GM19239 (cell line): ENCODE results near the gene RGS8.
A peak's percentile ranks its signal among the peaks of the same experiment; 100 is the strongest.

Source experiments
- DNase-seq: peaks from one replicate; pipeline ENCODE4 v3.0.0; 2011; ENCODE audit warnings: low spot score; ENCODE audit not compliant: insufficient read length
- FAIRE-seq: peaks from 2 replicates; lab custom pipeline; 2011; peaks lifted over from hg19 to GRCh38; lab: Jason Lieb, UNC

Gene RGS8, protein sequence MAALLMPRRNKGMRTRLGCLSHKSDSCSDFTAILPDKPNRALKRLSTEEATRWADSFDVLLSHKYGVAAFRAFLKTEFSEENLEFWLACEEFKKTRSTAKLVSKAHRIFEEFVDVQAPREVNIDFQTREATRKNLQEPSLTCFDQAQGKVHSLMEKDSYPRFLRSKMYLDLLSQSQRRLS

DNA sequence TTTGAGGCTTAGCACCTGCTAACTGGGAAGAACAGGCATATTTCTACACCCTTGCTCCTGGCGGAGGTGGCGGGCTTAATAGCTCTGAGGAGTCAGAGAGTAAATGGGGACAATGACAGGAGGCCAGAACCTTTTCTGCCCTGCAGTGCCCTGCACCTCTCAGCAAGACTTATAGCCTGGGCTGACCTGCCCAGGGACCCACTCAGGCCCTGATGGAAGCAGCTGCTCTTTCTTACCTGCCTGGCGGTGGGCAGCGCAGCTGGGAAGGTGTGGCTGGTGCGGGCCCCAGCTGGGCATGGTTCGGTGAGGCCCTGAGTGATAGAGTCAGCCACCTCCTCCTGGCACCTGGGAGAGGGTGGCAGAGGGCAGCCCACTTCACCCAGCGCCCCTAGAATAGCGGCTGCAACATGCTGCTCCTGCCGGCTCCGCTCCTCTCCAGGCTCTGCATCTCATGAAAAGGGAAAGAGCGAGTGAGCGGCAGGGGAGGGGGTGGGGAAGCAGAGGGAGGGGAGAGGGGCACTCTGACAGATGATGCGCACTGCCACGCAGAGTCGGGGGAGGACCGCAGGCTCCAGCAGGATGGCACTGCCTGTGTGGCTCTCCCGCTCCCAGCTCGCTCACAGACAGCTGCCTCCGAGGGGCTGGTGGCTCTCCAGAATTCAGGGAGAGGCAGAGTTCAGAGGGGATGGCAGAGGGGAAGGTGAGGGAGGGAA, at the start of gene RGS8:
RGS8 (minus strand) TSS at position 472 of the 713 bp plus-strand sequence. CDS start 14,938 bp downstream, outside the sequence.
- FAIRE-seq (no peak), DNase-seq (no peak)

DNA sequence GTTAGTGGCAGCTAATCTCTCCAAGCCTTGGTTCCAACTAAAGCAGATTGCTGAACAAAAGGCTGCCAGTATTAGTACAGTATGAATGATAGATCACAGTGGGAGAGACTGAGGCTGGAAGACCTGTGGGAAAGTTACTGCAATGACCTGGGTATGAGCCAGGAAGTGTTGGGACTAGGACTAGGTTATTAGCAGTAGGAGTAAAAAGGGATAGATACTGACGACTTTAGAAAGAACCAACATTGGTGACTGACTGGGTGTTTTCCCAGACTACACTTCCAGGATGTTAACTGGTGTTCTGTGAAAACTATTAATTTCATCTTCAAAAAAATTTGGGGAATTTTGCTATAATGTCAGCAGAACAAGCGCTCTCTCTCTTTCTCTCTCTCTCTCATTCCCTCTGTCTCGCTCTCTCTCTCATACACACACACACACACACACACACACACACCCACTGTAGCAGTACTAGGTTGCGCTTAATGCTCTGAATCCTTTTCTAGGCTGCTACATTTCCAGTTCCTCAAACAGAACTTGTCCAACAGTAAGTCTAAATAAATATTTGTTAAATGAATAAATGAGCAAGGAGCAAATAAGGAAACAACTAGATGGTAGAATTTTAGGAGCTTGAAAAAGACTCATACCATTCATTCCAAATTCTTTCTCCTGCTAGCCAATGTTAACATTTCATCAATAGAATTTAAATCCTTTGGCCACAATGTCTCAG, 47.6 kb upstream of the RGS8 start:
- no peak for FAIRE-seq
- no peak for DNase-seq

DNA sequence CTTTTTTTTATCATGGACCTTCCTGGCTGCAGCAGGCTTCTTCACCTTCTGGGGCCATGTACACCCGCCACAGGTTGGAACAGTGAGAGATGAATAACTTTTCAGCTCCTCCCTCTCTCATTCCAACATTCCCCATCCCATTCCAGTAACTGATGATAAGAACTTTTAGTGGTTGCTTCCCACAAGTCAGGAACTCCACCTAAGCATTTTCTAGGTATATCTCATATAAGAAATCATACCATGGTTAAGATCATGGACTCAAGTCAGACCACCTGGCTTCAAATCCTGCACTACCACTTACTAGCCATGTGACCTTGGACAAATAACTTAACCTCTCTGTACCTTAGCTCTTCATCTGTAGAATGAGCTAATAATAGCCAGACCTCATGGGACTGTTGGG, 42.5 kb upstream of the RGS8 start:
- no peak for DNase-seq
- FAIRE-seq, result no peak

DNA sequence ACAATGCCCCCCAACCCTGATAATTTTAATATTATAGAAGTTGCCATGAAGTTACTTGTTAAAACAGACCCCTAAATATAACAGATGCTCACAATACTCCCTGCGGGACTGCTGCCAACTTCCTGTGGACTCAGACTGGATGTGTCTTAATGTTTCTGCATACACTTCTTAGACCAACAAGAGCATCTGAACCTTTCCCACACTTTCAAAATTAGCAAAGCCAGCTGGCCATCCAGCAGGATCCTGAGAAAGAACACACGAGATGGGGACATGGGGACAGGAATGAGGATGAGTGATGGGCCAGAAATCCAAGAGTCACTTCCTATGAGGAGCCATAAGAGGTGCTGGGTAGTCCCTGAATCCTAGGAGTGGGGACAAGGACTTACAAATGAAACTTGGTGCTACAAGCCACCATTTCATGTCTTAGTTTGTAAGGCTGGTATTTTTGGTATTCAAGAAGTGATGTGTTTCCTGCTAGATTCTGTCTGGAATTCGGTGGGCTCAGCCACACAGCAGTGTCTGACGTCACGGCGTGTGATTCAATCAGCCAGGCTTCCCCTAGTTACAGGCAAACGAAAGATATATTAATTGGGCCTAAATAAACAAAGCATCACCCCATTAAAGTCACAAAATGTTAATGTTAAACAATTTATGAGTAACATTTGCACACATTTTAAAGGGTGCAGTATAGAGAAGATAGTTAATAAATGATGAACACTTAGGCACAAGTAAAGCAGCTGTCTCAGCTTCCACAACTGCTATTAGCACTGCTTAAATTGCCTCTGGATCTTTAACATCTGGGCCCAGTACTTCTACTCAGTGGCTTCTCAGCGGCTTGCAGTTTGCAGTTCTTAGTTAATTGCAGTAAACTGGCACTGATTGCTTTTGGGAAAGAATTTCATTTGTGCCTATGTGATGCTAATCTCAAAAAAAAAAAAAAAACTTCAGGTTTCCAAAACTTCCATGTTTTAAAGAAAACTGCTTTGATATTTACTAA, 41.2 kb upstream of the RGS8 start:
- DNase-seq (no peak), FAIRE-seq (no peak)

GRCh38 chr1:182724215-182724614, 39.8 kb upstream of the RGS8 start:
- DNase-seq, result no peak
- FAIRE-seq, result no peak

DNA sequence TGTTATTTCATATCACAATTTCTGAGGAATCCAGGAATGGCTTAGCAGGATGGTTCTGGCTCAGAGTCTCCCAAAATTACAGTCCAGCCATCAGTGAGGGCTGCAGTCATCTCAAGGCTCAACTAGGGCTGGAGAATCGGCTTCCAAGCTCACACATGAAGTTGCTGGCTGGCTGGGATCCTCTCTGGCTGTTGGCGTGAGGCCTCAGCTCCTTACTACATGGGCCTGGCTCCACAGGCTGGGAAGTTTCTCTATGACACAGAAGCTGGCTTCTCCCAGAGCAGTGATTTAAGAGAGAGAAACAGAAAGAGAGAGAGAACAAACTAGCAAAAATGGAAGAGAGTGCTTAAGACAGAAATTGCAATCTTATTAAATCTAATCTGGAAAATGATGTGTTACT, 38.8 kb upstream of the RGS8 start:
- DNase-seq, result no peak

DNA sequence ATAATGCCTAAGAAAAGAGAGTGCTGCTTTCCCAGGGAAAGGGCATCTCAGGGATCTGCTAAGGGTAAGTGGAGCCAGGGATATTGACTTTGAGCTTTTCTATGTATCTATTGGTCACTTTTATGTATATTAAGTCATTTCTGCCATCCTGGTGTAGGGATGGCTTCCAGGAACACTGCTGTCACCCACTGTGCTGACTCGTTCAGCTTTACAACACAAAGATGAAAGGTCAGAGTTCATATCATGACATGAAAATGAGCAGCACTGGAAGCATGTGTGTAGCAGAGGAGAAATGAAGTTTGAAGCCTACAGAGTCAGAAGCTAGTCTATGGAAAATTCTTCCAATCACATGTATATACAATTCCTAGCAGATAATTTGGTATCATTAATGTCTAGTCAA, 37.1 kb upstream of the RGS8 start:
- FAIRE-seq, result no peak
- DNase-seq, result no peak

More for the DNA sequence above, 38.8 kb upstream of the RGS8 start:
- FAIRE-seq, result no peak

GRCh38 chr1:182720463-182720862, 36.1 kb upstream of the RGS8 start:
- DNase-seq (no peak), FAIRE-seq (no peak)

DNA sequence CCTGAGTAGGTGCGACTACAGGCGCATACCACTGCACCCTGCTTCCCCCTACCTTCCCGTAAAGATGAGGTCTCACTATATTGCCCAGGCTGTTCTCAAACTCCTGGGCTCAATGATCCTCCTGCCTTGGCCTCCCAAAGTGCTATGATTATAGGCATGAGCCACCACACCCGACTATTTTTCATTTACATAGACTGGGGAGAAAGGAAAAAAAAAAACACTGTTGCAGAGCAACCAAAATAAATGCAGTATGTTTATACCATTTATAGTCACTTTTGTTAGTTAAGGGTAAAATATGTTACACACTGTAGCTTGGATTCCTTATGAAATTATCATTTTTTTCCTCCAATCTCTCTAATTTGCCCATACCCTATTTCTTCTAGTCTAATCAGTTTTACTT, 35.2 kb upstream of the RGS8 start:
- DNase-seq (no peak), FAIRE-seq (no peak)

- no peak for FAIRE-seq
- DNase-seq, result no peak
Observed at GRCh38 chr1:182718311-182718710, 33.9 kb upstream of the RGS8 start.

DNA sequence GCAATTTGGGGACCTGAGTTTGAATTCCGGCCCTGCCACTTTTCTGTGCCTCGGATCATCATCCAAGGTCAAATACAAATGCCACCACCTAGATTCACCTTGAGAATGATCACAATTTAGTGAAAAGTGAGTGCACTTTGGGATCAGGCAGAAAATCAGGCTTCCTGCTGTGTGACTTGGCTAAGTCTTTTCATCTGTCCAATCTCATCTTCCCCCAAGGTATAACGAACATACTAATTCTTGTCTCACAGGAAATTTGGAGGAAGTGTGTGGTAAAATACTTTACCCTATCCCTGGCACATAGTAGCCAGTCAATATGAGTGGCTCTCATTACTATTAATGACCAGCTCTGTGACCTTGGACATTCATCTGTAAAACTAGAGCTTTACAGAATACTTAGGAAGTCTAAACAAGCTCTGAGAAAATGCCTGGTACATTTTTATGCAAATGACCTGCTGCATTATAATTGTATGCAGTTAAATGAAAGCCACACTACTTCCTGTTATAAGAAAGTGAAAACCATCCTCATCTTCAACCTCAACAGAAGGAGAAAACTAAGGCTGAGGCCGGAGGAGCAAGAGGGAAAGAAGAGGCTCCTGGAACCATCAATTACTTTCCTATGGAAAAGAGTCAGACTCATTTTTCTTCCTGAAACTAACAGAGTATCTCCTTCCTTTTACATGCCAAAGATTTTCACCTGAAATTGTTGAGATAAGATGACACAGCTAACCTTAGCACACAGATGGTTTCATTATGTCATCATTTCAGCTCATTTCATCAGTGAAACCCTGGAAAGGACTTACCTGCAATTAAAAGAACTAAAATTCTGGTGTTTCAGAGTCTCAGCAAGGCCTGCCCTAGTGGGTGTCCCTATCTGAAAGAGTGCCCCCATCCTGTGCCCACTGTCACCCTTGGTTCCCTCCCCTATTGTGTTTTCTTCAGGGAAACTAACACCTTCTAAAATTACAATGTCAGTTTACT, 32.6 kb upstream of the RGS8 start:
- DNase-seq (no peak), FAIRE-seq (peak; percentile 76)

- FAIRE-seq, result no peak
- DNase-seq, result no peak
Observed at GRCh38 chr1:182715531-182715930, 31.1 kb upstream of the RGS8 start.

GRCh38 chr1:182714546-182714945, 30.2 kb upstream of the RGS8 start:
- no peak for DNase-seq

GRCh38 chr1:182713939-182714338, 29.6 kb upstream of the RGS8 start:
- DNase-seq (no peak), FAIRE-seq (no peak)

More at GRCh38 chr1:182714546-182714945, 30.2 kb upstream of the RGS8 start:
- no peak for FAIRE-seq

DNA sequence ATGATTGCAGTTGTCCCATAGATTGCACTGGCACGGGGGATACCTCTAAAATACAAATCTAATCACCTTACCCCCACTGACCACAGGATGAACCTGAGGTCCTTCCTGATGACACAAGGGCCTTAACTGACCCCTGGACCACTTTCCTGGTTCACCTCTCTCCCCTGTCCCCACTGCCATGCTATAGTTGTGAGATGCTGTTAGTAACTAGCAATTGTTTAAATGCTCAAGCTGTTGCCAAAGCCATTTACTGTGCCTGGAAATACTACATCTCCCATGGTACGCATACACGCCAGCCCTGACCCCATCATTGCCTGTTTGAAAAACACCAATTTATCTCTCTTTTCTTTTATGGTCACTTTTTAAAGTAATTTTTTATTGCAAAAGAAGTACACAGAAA, 29.1 kb upstream of the RGS8 start:
- DNase-seq (no peak), FAIRE-seq (no peak)

DNA sequence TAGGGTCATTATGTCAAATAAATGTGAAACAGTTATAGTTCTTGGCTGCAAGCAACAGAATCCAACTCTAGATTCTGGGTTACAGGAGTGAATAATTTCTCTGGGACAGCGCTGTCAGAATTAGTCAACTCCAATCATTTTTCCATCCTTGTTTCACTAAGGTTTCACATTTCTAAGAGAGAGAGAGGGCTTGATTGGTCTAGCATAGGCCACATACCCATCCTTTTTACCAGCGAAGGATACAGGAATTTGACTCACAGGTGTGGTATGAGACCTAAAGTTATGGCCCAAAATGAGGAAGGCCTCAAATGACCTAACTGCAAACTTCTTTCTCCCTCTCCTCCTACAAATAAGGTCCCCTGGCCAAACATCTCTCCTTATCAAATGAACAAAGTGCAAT, 25.5 kb upstream of the RGS8 start:
- FAIRE-seq (no peak), DNase-seq (no peak)

DNA sequence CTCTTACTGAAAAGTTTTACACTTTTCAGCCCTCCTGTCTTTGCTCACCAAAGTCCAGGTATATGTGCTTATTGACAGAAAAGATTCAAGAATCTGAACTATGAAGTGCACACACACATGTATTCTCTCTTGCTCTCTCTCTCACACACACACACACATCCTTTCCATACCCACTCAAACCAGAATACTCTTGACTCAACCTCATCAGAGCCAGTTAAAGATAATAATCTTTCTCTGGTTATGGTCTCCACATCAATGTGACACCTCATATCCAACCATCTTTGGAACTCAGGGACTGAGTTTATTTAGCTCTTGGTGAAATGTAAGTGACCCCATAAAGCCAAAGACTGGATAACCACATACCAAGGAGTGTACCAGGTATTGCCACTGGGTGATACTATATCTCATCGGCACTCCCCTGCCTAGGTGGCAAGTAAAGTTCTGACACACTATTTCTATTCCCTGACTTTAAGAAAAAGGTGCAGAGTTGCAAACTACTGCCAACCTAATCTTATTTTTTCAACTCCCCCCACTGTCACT, 24.9 kb upstream of the RGS8 start:
- DNase-seq (no peak), FAIRE-seq (no peak)

DNA sequence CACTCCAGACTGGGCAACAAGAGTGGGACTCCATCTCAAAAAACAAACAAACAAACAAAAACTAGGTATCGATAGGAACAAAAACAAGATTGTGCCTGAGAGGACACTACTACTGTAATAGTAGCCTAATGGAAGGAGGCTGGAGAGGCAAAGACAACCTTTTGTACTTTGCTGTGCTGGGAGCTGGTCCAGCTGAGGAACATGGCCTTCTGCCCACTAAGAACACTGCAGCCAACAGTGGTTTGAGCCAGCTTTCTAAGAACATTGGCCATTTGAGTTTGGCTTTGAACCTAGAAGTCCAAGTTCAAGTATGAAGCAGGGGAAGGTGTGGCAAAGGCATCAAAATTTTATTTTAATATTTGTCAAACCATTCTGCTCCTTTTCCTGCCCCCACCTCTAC, 22.7 kb upstream of the RGS8 start:
- DNase-seq (no peak), FAIRE-seq (no peak)

DNA sequence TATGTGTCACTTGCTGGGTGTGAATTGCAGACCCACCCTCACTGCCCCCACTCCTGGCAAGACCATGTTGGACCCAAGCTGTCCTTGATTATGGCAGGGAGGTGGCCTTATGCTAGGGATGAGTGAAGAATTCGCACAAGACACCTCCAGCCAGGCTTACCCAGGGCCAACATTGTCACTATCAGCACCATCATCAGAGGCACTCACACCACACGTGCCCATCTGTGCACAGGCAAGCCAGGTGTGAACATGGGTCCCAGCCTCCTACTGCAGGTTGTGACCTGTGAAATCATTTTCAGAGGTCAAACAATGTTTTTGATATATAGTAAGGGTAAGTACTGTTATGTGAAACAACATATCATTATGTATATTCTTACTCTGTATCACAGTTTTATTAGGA, 20.3 kb upstream of the RGS8 start:
- FAIRE-seq, result no peak

More for the DNA sequence above, 20.3 kb upstream of the RGS8 start:
- DNase-seq, result no peak
